Activated CD8-positive, alpha-beta T cell treated with anti-CD3 and anti-CD28 coated beads, Interleukin-2, amount 10 ng/mL, durations not matched to agents 7 days and 5 days (primary cell): Measurements from ENCODE around the gene CDKN1A. TPM values are rescaled to one million over a fixed set of nuclear protein-coding genes. Genes with fewer than 3 reads are reported as not detected.
"Not testable (repeated sequence)": the region's sequence is repeated elsewhere in the genome, so short reads cannot be mapped to it uniquely, and the experiment has no call there.

Experiments
- ATAC-seq: fragments of 150-1000 bp; cut with Tn5 transposase; one replicate; pipeline ENCODE4 v1.10.0; 2021; ENCODE audit warnings: moderate library complexity
- CTCF ChIA-PET: fragments of 350-600 bp; sonication (Branson Sonifier 250); formaldehyde crosslinking; loops from one replicate; lab custom pipeline; 2021; ENCODE audit warnings: antibody characterized with exemption; lab: Charles Lee
- POLR2A ChIA-PET: fragments of 350-600 bp; sonication (Branson Sonifier 250); formaldehyde crosslinking; loops from one replicate; lab custom pipeline; 2021; ENCODE audit warnings: antibody characterized with exemption; lab: Charles Lee
- DNase-seq: peaks from one replicate; pipeline ENCODE4 v3.0.0-alpha.2; 2020
- H3K27ac Mint-ChIP-seq: one replicate; pipeline ENCODE4 v1.8.0; 2021; ENCODE audit warnings: mild to moderate bottlenecking, mixed read lengths
- H3K27me3 Mint-ChIP-seq: one replicate; pipeline ENCODE4 v1.8.0; 2021; ENCODE audit warnings: low read depth, mixed read lengths
- H3K36me3 Mint-ChIP-seq: one replicate; pipeline ENCODE4 v1.8.0; 2021; ENCODE audit warnings: low read depth, mixed read lengths
- H3K4me1 Mint-ChIP-seq: one replicate; pipeline ENCODE4 v1.8.0; 2021; ENCODE audit warnings: low read depth, mixed read lengths
- H3K4me3 Mint-ChIP-seq: one replicate; pipeline ENCODE4 v1.8.0; 2021; ENCODE audit warnings: mild to moderate bottlenecking, mixed read lengths
- H3K9me3 Mint-ChIP-seq: one replicate; pipeline ENCODE4 v1.8.0; 2022; ENCODE audit warnings: mixed read lengths; ENCODE audit not compliant: insufficient read depth
- total RNA-seq, 2 experiments: library from RNA; stranded (reverse); gene quantifications; one replicate each; pipeline ENCODE4 v1.2.3, GENCODE V29; 2021

The CDKN1A gene
- total RNA-seq, 2 experiments from 2014 or later = 43.4 to 44.2 TPM

- ATAC-seq = no peak
- no peaks in the 10 kb centered on the region for H3K36me3 Mint-ChIP-seq
- no peak overlapping the region for H3K4me3 Mint-ChIP-seq
- DNase-seq = no peak
- H3K4me1 Mint-ChIP-seq = peaks cover 16% of the 10 kb centered on the region
- CTCF ChIA-PET = no interaction called here
- H3K27me3 Mint-ChIP-seq = no peaks in the 10 kb centered on the region
- H3K27ac Mint-ChIP-seq = no peak overlapping the region
- no peaks in the 10 kb centered on the region for H3K9me3 Mint-ChIP-seq
- POLR2A ChIA-PET = interaction anchor here (0.7 to 1.2 kb wide), 2 partner anchors 16 to 209 kb away, joined by 3 read pairs; no protein-coding TSS in a partner anchor
Measured at GRCh38 chr6:36700831-36701230, 22.3 kb downstream of the CDKN1A start.

GRCh38 chr6:36701401-36701991, 23.0 kb downstream of the CDKN1A start:
- Mint-ChIP-seq H3K36me3 (no peaks in the 10 kb centered on the region), H3K4me1 (peaks cover 14% of the 10 kb centered on the region), H3K27ac (no peak overlapping the region), H3K27me3 (no peaks in the 10 kb centered on the region), H3K9me3 (no peaks in the 10 kb centered on the region), H3K4me3 (no peak overlapping the region)
- peak; percentile 34 for DNase-seq
- POLR2A ChIA-PET = interaction anchor here (0.7 to 1.2 kb wide), 2 partner anchors 16 to 210 kb away, joined by 3 read pairs; no protein-coding TSS in a partner anchor
- peak; percentile 65 for ATAC-seq
- CTCF ChIA-PET = no interaction called here

GRCh38 chr6:36702656-36703055, 24.1 kb downstream of the CDKN1A start:
- POLR2A ChIA-PET = no interaction called here
- DNase-seq = no peak
- Mint-ChIP-seq H3K27ac (no peak overlapping the region), H3K4me1 (peaks cover 9% of the 10 kb centered on the region), H3K9me3 (no peaks in the 10 kb centered on the region), H3K36me3 (no peaks in the 10 kb centered on the region), H3K27me3 (no peaks in the 10 kb centered on the region), H3K4me3 (no peak overlapping the region)
- no peak for ATAC-seq
- CTCF ChIA-PET = interaction anchor here (0.6 to 1.1 kb wide), 2 partner anchors 57 to 86 kb away, joined by 3 read pairs; no protein-coding TSS in a partner anchor

- no peaks in the 10 kb centered on the region for H3K27me3 Mint-ChIP-seq
- no peak for ATAC-seq
- H3K4me3 Mint-ChIP-seq = no peak overlapping the region
- H3K36me3 Mint-ChIP-seq = no peaks in the 10 kb centered on the region
- no peak for DNase-seq
- no peak overlapping the region for H3K27ac Mint-ChIP-seq
- POLR2A ChIA-PET = no interaction called here
- CTCF ChIA-PET = interaction anchor here (1.1 kb wide), 1 partner anchor 87 kb away, joined by 3 read pairs; no protein-coding TSS in a partner anchor
- peaks cover 9% of the 10 kb centered on the region for H3K4me1 Mint-ChIP-seq
- no peaks in the 10 kb centered on the region for H3K9me3 Mint-ChIP-seq
Measured at GRCh38 chr6:36703081-36703606, 24.6 kb downstream of the CDKN1A start.

GRCh38 chr6:36703982-36704381, 25.5 kb downstream of the CDKN1A start:
- ChIA-PET POLR2A (no interaction called here), CTCF (interaction anchor here (0.9 kb wide), 1 partner anchor 55 kb away, joined by 3 read pairs; no protein-coding TSS in a partner anchor)
- H3K4me3 Mint-ChIP-seq = no peak overlapping the region
- H3K4me1 Mint-ChIP-seq = peaks cover 9% of the 10 kb centered on the region
- no peaks in the 10 kb centered on the region for H3K36me3 Mint-ChIP-seq
- DNase-seq (no peak), ATAC-seq (no peak)
- no peaks in the 10 kb centered on the region for H3K9me3 Mint-ChIP-seq
- H3K27ac Mint-ChIP-seq = no peak overlapping the region
- no peaks in the 10 kb centered on the region for H3K27me3 Mint-ChIP-seq

- not testable (repeated sequence) for ATAC-seq, H3K27ac Mint-ChIP-seq, DNase-seq, H3K27me3 Mint-ChIP-seq, H3K4me1 Mint-ChIP-seq, H3K9me3 Mint-ChIP-seq, H3K36me3 Mint-ChIP-seq, H3K4me3 Mint-ChIP-seq
- ChIA-PET POLR2A (interaction anchor here (0.6 kb wide), 1 partner anchor 274 kb away, joined by 3 read pairs; no protein-coding TSS in a partner anchor), CTCF (interaction anchor here (1.2 to 1.6 kb wide), 3 partner anchors 10 to 89 kb away, joined by 3 read pairs; no protein-coding TSS in a partner anchor)
Measured at GRCh38 chr6:36704961-36705577, 26.6 kb downstream of the CDKN1A start.

GRCh38 chr6:36706339-36706738, 27.8 kb downstream of the CDKN1A start:
- Mint-ChIP-seq H3K9me3 (no peaks in the 10 kb centered on the region), H3K36me3 (no peaks in the 10 kb centered on the region), H3K4me3 (no peak overlapping the region), H3K27ac (no peak overlapping the region), H3K27me3 (peaks cover 5% of the 10 kb centered on the region), H3K4me1 (peaks cover 4% of the 10 kb centered on the region)
- ATAC-seq (no peak), DNase-seq (no peak)
- CTCF ChIA-PET = interaction anchor here (0.6 to 1.3 kb wide), 4 partner anchors 26 to 271 kb away, joined by 3 read pairs; no protein-coding TSS in a partner anchor
- POLR2A ChIA-PET = no interaction called here

GRCh38 chr6:36712816-36713215, 34.3 kb downstream of the CDKN1A start:
- H3K27ac Mint-ChIP-seq = no peak overlapping the region
- no peak for ATAC-seq

GRCh38 chr6:36713846-36714245, 35.3 kb downstream of the CDKN1A start:
- ChIA-PET CTCF (no interaction called here), POLR2A (no interaction called here)
- no peak overlapping the region for H3K27ac Mint-ChIP-seq
- ATAC-seq (no peak), DNase-seq (no peak)
- no peaks in the 10 kb centered on the region for H3K9me3 Mint-ChIP-seq
- no peaks in the 10 kb centered on the region for H3K4me1 Mint-ChIP-seq
- no peaks in the 10 kb centered on the region for H3K36me3 Mint-ChIP-seq
- no peak overlapping the region for H3K4me3 Mint-ChIP-seq
- H3K27me3 Mint-ChIP-seq = peaks cover 11% of the 10 kb centered on the region

More at GRCh38 chr6:36712816-36713215, 34.3 kb downstream of the CDKN1A start:
- CTCF ChIA-PET = no interaction called here
- no peak for DNase-seq
- Mint-ChIP-seq H3K36me3 (no peaks in the 10 kb centered on the region), H3K4me1 (no peaks in the 10 kb centered on the region), H3K9me3 (no peaks in the 10 kb centered on the region), H3K4me3 (no peak overlapping the region), H3K27me3 (peaks cover 11% of the 10 kb centered on the region)
- POLR2A ChIA-PET = no interaction called here

GRCh38 chr6:36714511-36714910, 36.0 kb downstream of the CDKN1A start:
- Mint-ChIP-seq H3K4me1 (no peaks in the 10 kb centered on the region), H3K27me3 (peaks cover 11% of the 10 kb centered on the region), H3K4me3 (no peak overlapping the region), H3K36me3 (no peaks in the 10 kb centered on the region), H3K9me3 (no peaks in the 10 kb centered on the region), H3K27ac (no peak overlapping the region)
- ChIA-PET CTCF (interaction anchor here (1.1 kb wide), 1 partner anchor 10 kb away, joined by 3 read pairs; no protein-coding TSS in a partner anchor), POLR2A (no interaction called here)
- no peak for ATAC-seq
- DNase-seq = no peak

GRCh38 chr6:36715469-36715868, 37.0 kb downstream of the CDKN1A start:
- peaks cover 6% of the 10 kb centered on the region for H3K27me3 Mint-ChIP-seq
- ATAC-seq (no peak), DNase-seq (no peak)
- H3K27ac Mint-ChIP-seq = no peak overlapping the region
- POLR2A ChIA-PET = no interaction called here
- CTCF ChIA-PET = interaction anchor here (1.1 kb wide), 1 partner anchor 9 kb away, joined by 3 read pairs; no protein-coding TSS in a partner anchor
- H3K9me3 Mint-ChIP-seq = no peaks in the 10 kb centered on the region
- no peak overlapping the region for H3K4me3 Mint-ChIP-seq
- H3K36me3 Mint-ChIP-seq = no peaks in the 10 kb centered on the region
- no peaks in the 10 kb centered on the region for H3K4me1 Mint-ChIP-seq
